OCI-LY1 (cell line): ENCODE data around the gene NME3.

Experiments
- H2AFZ ChIP-seq: fragments of 200-600 bp; sonication (generic), shearing (Covaris generic); 2 replicates; pipeline ENCODE4 v1.6.0; 2014; ENCODE audit warnings: antibody characterized with exemption, mild to moderate bottlenecking, low read length
- H3F3A ChIP-seq: fragments of 200-600 bp; sonication (generic), shearing (Covaris generic); 2 replicates; pipeline ENCODE4 v1.6.0; 2014; ENCODE audit warnings: mild to moderate bottlenecking, antibody characterized with exemption, low read length, moderate library complexity; ENCODE audit not compliant: insufficient read depth
- H3K27ac ChIP-seq: fragments of 200-600 bp; sonication (generic); 2 replicates; pipeline ENCODE4 v1.5.1; 2014; ENCODE audit warnings: low read length, mixed run types, mild to moderate bottlenecking, low read depth; ENCODE audit not compliant: poor library complexity, severe bottlenecking
- H3K27me3 ChIP-seq: fragments of 200-600 bp; sonication (generic); 2 replicates; pipeline ENCODE4 v1.6.0; 2014; ENCODE audit warnings: antibody characterized with exemption, mild to moderate bottlenecking, low read length, moderate library complexity; ENCODE audit not compliant: insufficient read depth
- H3K36me3 ChIP-seq: fragments of 200-600 bp; sonication (generic); 2 replicates; pipeline ENCODE4 v1.6.1; 2014; ENCODE audit warnings: mild to moderate bottlenecking, antibody characterized with exemption, low read length, moderate library complexity, mixed read lengths; ENCODE audit not compliant: insufficient read depth
- H3K4me1 ChIP-seq: fragments of 200-600 bp; sonication (generic); 2 replicates; pipeline ENCODE4 v1.5.1; 2014; ENCODE audit warnings: mild to moderate bottlenecking, low read length, moderate library complexity; ENCODE audit not compliant: insufficient read depth, severe bottlenecking
- H3K4me2 ChIP-seq: fragments of 200-600 bp; sonication (generic), shearing (Covaris generic); 2 replicates; pipeline ENCODE4 v1.6.1; 2014; ENCODE audit warnings: low read length
- H3K4me3 ChIP-seq: fragments of 200-600 bp; sonication (generic); 2 replicates; pipeline ENCODE4 v1.5.1; 2014; ENCODE audit warnings: low read length, low read depth, mild to moderate bottlenecking, mixed read lengths; ENCODE audit not compliant: poor library complexity, severe bottlenecking
- H3K79me2 ChIP-seq: fragments of 200-600 bp; shearing (Covaris generic); 2 replicates; pipeline ENCODE4 v1.6.1; 2016; ENCODE audit warnings: mixed run types, low read length, mixed read lengths; ENCODE audit not compliant: insufficient read depth
- H3K9ac ChIP-seq: fragments of 200-600 bp; sonication (generic), shearing (Covaris generic); 2 replicates; pipeline ENCODE4 v1.6.1; 2014; ENCODE audit warnings: mild to moderate bottlenecking, low read length, mixed read lengths
- H3K9me2 ChIP-seq: fragments of 200-600 bp; sonication (generic), shearing (Covaris generic); 2 replicates; pipeline ENCODE4 v1.6.1; 2014; ENCODE audit warnings: low read depth, mild to moderate bottlenecking, low read length, mixed read lengths
- H3K9me3 ChIP-seq: fragments of 200-600 bp; shearing (Covaris generic); 2 replicates; pipeline ENCODE4 v1.6.1; 2014; ENCODE audit warnings: low read length, mixed read lengths
- H4K20me1 ChIP-seq: fragments of 200-600 bp; sonication (generic), shearing (Covaris generic); 2 replicates; pipeline ENCODE4 v1.6.0; 2016; ENCODE audit warnings: mild to moderate bottlenecking, low read length; ENCODE audit not compliant: insufficient read depth
- CTCF ChIP-seq: fragments of 200-600 bp; sonication (generic), shearing (Covaris generic); IDR thresholded peaks from 2 replicates; pipeline ENCODE4 v1.5.1; 2017; ENCODE audit warnings: mild to moderate bottlenecking, antibody characterized with exemption, low read length, moderate library complexity, mixed read lengths
- EZH2 ChIP-seq: fragments of 200-600 bp; sonication (generic), shearing (Covaris generic); IDR thresholded peaks from 2 replicates; pipeline ENCODE4 v1.8.0; 2017; ENCODE audit warnings: borderline replicate concordance, mixed run types, mild to moderate bottlenecking, antibody characterized with exemption, low read length, moderate library complexity, mixed read lengths

Gene NME3

DNA sequence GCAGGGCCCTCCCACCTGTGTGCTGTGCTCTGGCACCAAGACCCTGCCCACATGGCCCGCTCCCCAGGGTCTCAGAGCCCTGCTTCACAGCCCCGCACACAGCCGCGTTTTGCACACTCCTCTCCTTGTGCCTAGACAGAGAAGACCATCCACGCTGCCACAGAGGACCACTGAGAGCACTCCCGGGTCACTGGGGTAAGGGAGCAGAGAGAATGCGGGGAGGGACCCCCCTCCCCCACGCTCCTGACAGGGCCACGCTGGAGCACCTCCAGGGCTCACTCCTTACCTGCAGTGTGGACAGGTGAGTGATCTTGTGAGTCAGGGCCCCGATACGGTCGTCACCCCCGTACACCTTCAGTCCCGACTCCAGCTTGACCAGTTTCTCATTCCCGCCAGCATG, 48.3 kb upstream of the NME3 start:
- H2AFZ ChIP-seq: no peak overlapping the region
- no peak overlapping the region for H3K4me2 ChIP-seq
- H3K36me3 ChIP-seq: no peaks in the 10 kb centered on the region
- no peak overlapping the region for H3K4me3 ChIP-seq
- no peaks in the 10 kb centered on the region for H4K20me1 ChIP-seq
- H3K27ac ChIP-seq: no peak overlapping the region
- no peak overlapping the region for H3K9ac ChIP-seq
- no peak for TF ChIP-seq EZH2
- TF ChIP-seq CTCF: no peak
- H3K27me3 ChIP-seq: no peaks in the 10 kb centered on the region
- H3F3A ChIP-seq: no peaks in the 10 kb centered on the region
- H3K9me2 ChIP-seq: no peaks in the 10 kb centered on the region
- H3K9me3 ChIP-seq: no peaks in the 10 kb centered on the region
- H3K4me1 ChIP-seq: no peaks in the 10 kb centered on the region
- no peaks in the 10 kb centered on the region for H3K79me2 ChIP-seq

DNA sequence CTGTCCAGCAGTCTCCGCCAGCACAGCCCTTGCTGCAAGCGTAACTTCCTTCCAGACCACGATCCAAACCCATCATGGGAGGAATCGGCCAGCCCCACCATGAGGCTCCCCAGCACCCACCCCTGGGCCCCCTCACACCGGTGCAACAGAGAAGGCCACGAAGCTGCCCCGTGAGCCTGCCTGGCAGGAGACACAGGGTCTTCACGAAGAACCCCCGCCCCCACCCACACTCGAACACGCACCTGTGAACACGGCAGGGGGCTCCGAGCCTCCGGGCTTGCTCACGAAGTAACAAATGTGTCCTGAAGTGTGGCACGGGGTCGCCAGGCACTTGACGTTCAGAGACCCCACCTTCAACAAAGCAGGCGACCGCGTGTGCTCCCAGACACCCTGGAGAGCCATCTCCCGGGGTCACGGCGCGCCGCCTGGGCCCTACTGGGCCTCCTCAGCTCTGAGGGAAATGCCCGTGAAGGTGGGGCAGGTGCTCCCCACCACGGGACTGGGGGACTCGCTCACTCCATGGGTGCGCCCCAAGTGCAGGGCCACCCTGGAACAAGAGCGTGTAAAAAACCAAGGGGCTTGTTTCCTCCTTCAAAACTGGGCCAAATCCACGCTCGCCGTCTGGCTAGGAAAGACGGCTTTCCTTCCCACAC, 47.7 kb upstream of the NME3 start:
- Histone ChIP-seq H3F3A (no peaks in the 10 kb centered on the region), H4K20me1 (no peaks in the 10 kb centered on the region), H3K9me3 (no peaks in the 10 kb centered on the region), H3K27me3 (no peaks in the 10 kb centered on the region), H3K9me2 (no peaks in the 10 kb centered on the region), H3K79me2 (no peaks in the 10 kb centered on the region), H3K36me3 (no peaks in the 10 kb centered on the region), H3K9ac (no peak overlapping the region), H3K4me3 (no peak overlapping the region), H3K4me2 (no peak overlapping the region), H3K27ac (no peak overlapping the region), H3K4me1 (no peaks in the 10 kb centered on the region), H2AFZ (no peak overlapping the region)
- TF ChIP-seq CTCF (no peak), EZH2 (no peak)

- no peak overlapping the region for H3K9ac ChIP-seq
- TF ChIP-seq EZH2 (no peak), CTCF (no peak)
- no peaks in the 10 kb centered on the region for H3K9me3 ChIP-seq
- H3F3A ChIP-seq: no peaks in the 10 kb centered on the region
- H3K27me3 ChIP-seq: no peaks in the 10 kb centered on the region
- H3K79me2 ChIP-seq: no peaks in the 10 kb centered on the region
- H2AFZ ChIP-seq: no peak overlapping the region
- no peak overlapping the region for H3K4me2 ChIP-seq
- no peaks in the 10 kb centered on the region for H3K9me2 ChIP-seq
- no peaks in the 10 kb centered on the region for H3K4me1 ChIP-seq
- H3K4me3 ChIP-seq: no peak overlapping the region
- H3K36me3 ChIP-seq: no peaks in the 10 kb centered on the region
- H3K27ac ChIP-seq: no peak overlapping the region
- no peaks in the 10 kb centered on the region for H4K20me1 ChIP-seq
These were observed 47.0 kb upstream of the NME3 start for GRCh38 chr16:1818204-1818872.
